Erythroblast (primary cell): ENCODE data around the gene ZNF385C.

Source experiments
- GATA1 ChIP-seq: IDR thresholded peaks from 2 replicates; pipeline ENCODE4 v1.6.1; 2011; ENCODE audit warnings: low read depth, mild to moderate bottlenecking, control low read depth, low read length, moderate library complexity
- POLR2A ChIP-seq: IDR thresholded peaks from 2 replicates; pipeline ENCODE4 v1.6.1; 2011; ENCODE audit warnings: mild to moderate bottlenecking, low read length

- TF ChIP-seq POLR2A = no peak
- TF ChIP-seq GATA1 = no peak
Measured at GRCh38 chr17:42023524-42024349, 74.5 kb downstream of the ZNF385C start.
